ENCODE measurements around the gene AP1B1.

- TF ChIP-seq, protein P1, sequence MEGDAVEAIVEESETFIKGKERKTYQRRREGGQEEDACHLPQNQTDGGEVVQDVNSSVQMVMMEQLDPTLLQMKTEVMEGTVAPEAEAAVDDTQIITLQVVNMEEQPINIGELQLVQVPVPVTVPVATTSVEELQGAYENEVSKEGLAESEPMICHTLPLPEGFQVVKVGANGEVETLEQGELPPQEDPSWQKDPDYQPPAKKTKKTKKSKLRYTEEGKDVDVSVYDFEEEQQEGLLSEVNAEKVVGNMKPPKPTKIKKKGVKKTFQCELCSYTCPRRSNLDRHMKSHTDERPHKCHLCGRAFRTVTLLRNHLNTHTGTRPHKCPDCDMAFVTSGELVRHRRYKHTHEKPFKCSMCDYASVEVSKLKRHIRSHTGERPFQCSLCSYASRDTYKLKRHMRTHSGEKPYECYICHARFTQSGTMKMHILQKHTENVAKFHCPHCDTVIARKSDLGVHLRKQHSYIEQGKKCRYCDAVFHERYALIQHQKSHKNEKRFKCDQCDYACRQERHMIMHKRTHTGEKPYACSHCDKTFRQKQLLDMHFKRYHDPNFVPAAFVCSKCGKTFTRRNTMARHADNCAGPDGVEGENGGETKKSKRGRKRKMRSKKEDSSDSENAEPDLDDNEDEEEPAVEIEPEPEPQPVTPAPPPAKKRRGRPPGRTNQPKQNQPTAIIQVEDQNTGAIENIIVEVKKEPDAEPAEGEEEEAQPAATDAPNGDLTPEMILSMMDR (IDR thresholded peaks at IDR 0.05): no peak
- TF ChIP-seq FOXK1 (CRISPR knock-in tag; IDR thresholded peaks at IDR 0.05) (no peak), USF1 (CRISPR knock-in tag; IDR thresholded peaks at IDR 0.05) (no peak), SP1 (CRISPR knock-in tag; conservative IDR thresholded peaks at IDR 0.05) (no peak), ELF4 (CRISPR knock-in tag; IDR thresholded peaks at IDR 0.05; ENCODE audit: low read depth) (no peak), ZNF121 (CRISPR knock-in tag; IDR thresholded peaks at IDR 0.05) (no peak), MYBL2 (CRISPR knock-in tag; IDR thresholded peaks at IDR 0.05) (no peak), ESRRA (CRISPR knock-in tag; IDR thresholded peaks at IDR 0.05; ENCODE audit: borderline replicate concordance) (no peak), FOXJ3 (CRISPR knock-in tag; IDR thresholded peaks at IDR 0.05; ENCODE audit: borderline replicate concordance) (no peak)
Measured at GRCh38 chr22:29302402-29302680, 86.0 kb downstream of the AP1B1 start.
